ENCODE measurements around the gene TMEFF2.

- TF ChIP-seq POLR2A (IDR thresholded peaks at IDR 0.05; ENCODE audit: extremely low read depth, insufficient read length) = no peak
- TF ChIP-seq CTCF (IDR thresholded peaks at IDR 0.05; ENCODE audit: low read depth, low read length) = no peak
- TF ChIP-seq MAX (IDR thresholded peaks at IDR 0.05; ENCODE audit: low read depth, low read length) = no peak
These were observed 24.2 kb upstream of the TMEFF2 start for GRCh38 chr2:192218970-192219369.

All from NB4 (cell line).